Effector memory CD4-positive, alpha-beta T cell (primary cell): ENCODE measurements around the gene NAT16.
"Not testable (repeated sequence)": the region's sequence is repeated elsewhere in the genome, so short reads cannot be mapped to it uniquely, and the experiment has no call there.

Experiments
- DNase-seq, 3 donors: peaks; one replicate each; pipeline ENCODE4 v3.0.0-alpha.2; 2020
- H3K27ac ChIP-seq: 2 replicates; pipeline ENCODE4 v1.7.0; 2013; ENCODE audit warnings: mild to moderate bottlenecking, low read length, moderate library complexity; ENCODE audit not compliant: insufficient read depth, poor library complexity, severe bottlenecking
- H3K27me3 ChIP-seq: replicated peaks from 2 replicates; pipeline ENCODE4 v1.7.0; 2013; ENCODE audit warnings: mild to moderate bottlenecking, low read length; ENCODE audit not compliant: insufficient read depth, control insufficient read depth, poor library complexity, severe bottlenecking
- H3K36me3 ChIP-seq: 2 replicates; pipeline ENCODE4 v1.7.0; 2013; ENCODE audit warnings: mild to moderate bottlenecking, low read length, moderate library complexity; ENCODE audit not compliant: control insufficient read depth, insufficient read depth
- H3K4me1 ChIP-seq: 2 replicates; pipeline ENCODE4 v1.7.0; 2013; ENCODE audit warnings: low read length, mild to moderate bottlenecking; ENCODE audit not compliant: control insufficient read depth, insufficient read depth, poor library complexity, severe bottlenecking
- H3K4me3 ChIP-seq: 2 replicates; pipeline ENCODE4 v1.7.0; 2013; ENCODE audit warnings: low read length, low read depth, mild to moderate bottlenecking; ENCODE audit not compliant: insufficient read depth, poor library complexity, severe bottlenecking
- H3K9me3 ChIP-seq: 2 replicates; pipeline ENCODE4 v1.7.0; 2013; ENCODE audit warnings: mild to moderate bottlenecking, low read length, moderate library complexity; ENCODE audit not compliant: control insufficient read depth

NAT16 gene

GRCh38 chr7:101138213-101138870 is 41.8 kb downstream of the NAT16 start:
- Histone ChIP-seq H3K36me3 (no peaks in the 10 kb centered on the region), H3K27ac (no peak overlapping the region), H3K4me1 (peaks cover 7% of the 10 kb centered on the region), H3K27me3 (peaks cover 7% of the 10 kb centered on the region), H3K9me3 (no peaks in the 10 kb centered on the region), H3K4me3 (no peak overlapping the region)
- DNase-seq = peak; percentile 66 to 75 (median 73)

DNA sequence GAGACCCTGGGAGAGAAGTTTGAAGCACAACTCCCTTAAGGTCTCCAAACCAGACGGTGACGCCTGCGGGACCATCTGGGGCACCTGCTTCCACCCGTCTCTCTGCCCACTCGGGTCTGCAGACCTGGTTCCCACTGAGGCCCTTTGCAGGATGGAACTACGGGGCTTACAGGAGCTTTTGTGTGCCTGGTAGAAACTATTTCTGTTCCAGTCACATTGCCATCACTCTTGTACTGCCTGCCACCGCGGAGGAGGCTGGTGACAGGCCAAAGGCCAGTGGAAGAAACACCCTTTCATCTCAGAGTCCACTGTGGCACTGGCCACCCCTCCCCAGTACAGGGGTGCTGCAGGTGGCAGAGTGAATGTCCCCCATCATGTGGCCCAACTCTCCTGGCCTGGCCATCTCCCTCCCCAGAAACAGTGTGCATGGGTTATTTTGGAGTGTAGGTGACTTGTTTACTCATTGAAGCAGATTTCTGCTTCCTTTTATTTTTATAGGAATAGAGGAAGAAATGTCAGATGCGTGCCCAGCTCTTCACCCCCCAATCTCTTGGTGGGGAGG is 42.4 kb downstream of the NAT16 start:
- Histone ChIP-seq H3K4me3 (no peak overlapping the region), H3K27ac (no peak overlapping the region), H3K27me3 (peaks cover 9% of the 10 kb centered on the region), H3K36me3 (no peaks in the 10 kb centered on the region), H3K9me3 (no peaks in the 10 kb centered on the region), H3K4me1 (peaks cover 7% of the 10 kb centered on the region)
- no peak for DNase-seq

- Histone ChIP-seq H3K4me3 (no peak overlapping the region), H3K36me3 (no peaks in the 10 kb centered on the region), H3K4me1 (peaks cover 7% of the 10 kb centered on the region), H3K27me3 (peaks cover 9% of the 10 kb centered on the region), H3K27ac (no peak overlapping the region), H3K9me3 (no peaks in the 10 kb centered on the region)
- DNase-seq = no peak
These were observed 45.6 kb downstream of the NAT16 start for GRCh38 chr7:101134399-101134980.

DNA sequence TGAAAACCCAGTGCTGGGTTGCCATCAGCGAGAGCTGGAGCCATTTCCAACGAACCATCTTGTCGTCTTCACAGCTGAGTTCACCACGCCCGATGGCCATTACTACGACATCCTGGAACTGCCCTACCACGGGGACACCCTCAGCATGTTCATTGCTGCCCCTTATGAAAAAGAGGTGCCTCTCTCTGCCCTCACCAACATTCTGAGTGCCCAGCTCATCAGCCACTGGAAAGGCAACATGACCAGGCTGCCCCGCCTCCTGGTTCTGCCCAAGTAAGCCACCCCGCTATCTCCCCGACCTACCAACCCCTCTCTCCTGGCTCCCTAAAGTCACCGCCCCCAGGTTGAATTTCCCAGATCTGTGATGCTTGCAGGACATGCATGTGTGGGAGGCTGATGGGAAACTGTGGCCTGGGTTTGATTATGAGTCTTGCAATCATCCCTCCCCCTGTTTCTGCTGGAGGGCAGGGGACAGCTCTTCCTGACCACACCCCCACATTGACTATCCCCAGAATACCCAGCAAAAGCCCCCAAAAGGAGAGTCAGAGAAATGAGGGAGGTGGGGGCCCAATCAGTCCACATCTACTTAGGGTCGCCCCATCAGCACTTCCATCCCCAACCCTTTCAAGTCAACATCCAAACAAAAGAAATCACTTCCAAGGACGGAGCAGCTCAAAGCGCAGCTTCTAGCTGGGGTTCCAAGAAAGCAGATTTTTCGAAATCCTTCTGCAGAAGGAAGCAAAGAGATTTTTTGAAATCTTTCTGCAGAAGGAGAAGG is 46.3 kb downstream of the NAT16 start:
- peaks cover 9% of the 10 kb centered on the region for H3K27me3 ChIP-seq
- no peak for DNase-seq
- no peaks in the 10 kb centered on the region for H3K9me3 ChIP-seq
- no peaks in the 10 kb centered on the region for H3K36me3 ChIP-seq
- H3K4me3 ChIP-seq = no peak overlapping the region
- H3K4me1 ChIP-seq = peaks cover 7% of the 10 kb centered on the region
- H3K27ac ChIP-seq = no peak overlapping the region

GRCh38 chr7:101132626-101133600 is 47.2 kb downstream of the NAT16 start:
- H3K27ac ChIP-seq, H3K4me1 ChIP-seq, H3K27me3 ChIP-seq, H3K9me3 ChIP-seq, H3K36me3 ChIP-seq, DNase-seq, H3K4me3 ChIP-seq: not testable (repeated sequence)

GRCh38 chr7:101129603-101130117 is 50.4 kb downstream of the NAT16 start:
- H3K9me3 ChIP-seq = no peaks in the 10 kb centered on the region
- H3K4me1 ChIP-seq = peaks cover 17% of the 10 kb centered on the region
- no peak overlapping the region for H3K4me3 ChIP-seq
- no peaks in the 10 kb centered on the region for H3K36me3 ChIP-seq
- no peak overlapping the region for H3K27ac ChIP-seq
- H3K27me3 ChIP-seq = peaks cover 4% of the 10 kb centered on the region
- no peak for DNase-seq

DNA sequence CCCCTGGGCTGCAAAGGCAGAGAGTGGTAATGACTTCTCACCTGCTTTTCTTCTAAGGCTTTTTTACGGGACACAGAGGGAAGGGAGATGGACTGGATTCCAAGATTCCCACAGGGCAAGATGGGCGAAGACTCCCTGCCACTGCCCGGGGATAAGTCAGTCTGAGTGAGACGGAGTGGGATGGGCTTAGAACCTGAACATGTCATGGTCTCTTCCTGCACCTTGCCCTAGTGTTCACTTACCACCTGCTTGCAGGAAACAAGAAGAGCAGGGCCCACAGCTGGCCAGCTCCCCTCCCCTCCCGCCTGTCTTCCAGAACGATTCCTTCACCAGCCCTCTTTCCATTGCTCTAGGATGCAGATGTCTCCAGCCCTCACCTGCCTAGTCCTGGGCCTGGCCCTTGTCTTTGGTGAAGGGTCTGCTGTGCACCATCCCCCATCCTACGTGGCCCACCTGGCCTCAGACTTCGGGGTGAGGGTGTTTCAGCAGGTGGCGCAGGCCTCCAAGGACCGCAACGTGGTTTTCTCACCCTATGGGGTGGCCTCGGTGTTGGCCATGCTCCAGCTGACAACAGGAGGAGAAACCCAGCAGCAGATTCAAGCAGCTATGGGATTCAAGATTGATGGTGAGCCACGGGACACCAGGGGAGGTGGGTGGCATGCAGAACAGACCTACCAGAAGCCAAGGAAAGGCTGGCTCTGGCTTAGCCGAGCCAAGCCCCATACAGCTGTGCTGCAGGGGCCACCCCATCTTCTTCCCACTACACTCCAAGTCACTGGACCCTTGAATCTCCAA is 51.9 kb downstream of the NAT16 start:
- peaks cover 17% of the 10 kb centered on the region for H3K4me1 ChIP-seq
- H3K36me3 ChIP-seq = no peaks in the 10 kb centered on the region
- no peak overlapping the region for H3K27ac ChIP-seq
- H3K9me3 ChIP-seq = no peaks in the 10 kb centered on the region
- H3K27me3 ChIP-seq = peaks cover 4% of the 10 kb centered on the region
- H3K4me3 ChIP-seq = no peak overlapping the region
- DNase-seq = no peak

DNA sequence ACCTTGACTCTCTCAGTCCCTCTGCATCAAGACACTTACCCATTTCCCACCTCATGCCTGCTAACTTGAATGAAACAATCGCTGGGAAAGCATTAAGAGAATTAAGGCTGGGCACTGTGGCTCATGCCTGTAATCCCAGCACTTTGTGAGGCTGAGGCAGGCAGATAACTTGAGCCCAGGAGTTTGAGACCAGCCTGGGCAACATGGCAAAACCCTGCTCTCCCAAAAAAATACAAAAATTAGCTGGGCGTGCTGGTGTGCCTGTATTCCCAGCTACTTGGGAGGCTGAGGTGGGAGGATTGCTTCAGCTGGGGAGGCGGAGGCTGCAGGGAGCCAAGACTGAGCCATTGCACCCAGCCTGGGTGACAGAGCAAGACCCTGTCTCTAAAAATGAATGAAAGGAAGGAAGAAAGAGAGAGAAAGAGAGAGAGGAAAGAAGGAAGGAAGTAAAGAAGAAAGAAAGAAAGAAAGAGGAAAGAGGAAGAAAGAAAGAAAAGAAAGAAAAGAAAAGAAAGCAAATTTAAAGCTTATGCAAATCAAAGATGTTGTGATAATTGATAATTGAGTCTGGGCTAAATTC is 52.5 kb downstream of the NAT16 start:
- no peaks in the 10 kb centered on the region for H3K36me3 ChIP-seq
- H3K9me3 ChIP-seq = no peaks in the 10 kb centered on the region
- no peak for DNase-seq
- H3K27ac ChIP-seq = no peak overlapping the region
- H3K4me1 ChIP-seq = peaks cover 17% of the 10 kb centered on the region
- H3K27me3 ChIP-seq = peaks cover 9% of the 10 kb centered on the region
- no peak overlapping the region for H3K4me3 ChIP-seq
